Duodenal mucosa (tissue), 2 donors: ENCODE data around the gene RIMBP3C.
"Not testable (repeated sequence)": the region's sequence is repeated elsewhere in the genome, so short reads cannot be mapped to it uniquely, and the experiment has no call there.

ENCODE experiments used
- H3K27ac ChIP-seq: one replicate; pipeline ENCODE4 v1.7.0; 2013; ENCODE audit warnings: low read depth, low read length
- H3K27me3 ChIP-seq, 2 donors: one replicate each; pipeline ENCODE4 v1.7.0; 2013; ENCODE audit warnings: low read length in 2 of 2, control low read depth in 1 of 2; ENCODE audit not compliant: insufficient read depth in 2 of 2, control insufficient read depth in 1 of 2
- H3K36me3 ChIP-seq, 2 donors: one replicate each; pipeline ENCODE4 v1.7.0; 2013; ENCODE audit warnings: low read length in 2 of 2, control low read depth in 1 of 2; ENCODE audit not compliant: insufficient read depth in 2 of 2, control insufficient read depth in 1 of 2
- H3K4me1 ChIP-seq, 2 donors: one replicate each; pipeline ENCODE4 v1.7.0; 2013; ENCODE audit warnings: low read length in 2 of 2, control low read depth in 1 of 2; ENCODE audit not compliant: insufficient read depth in 2 of 2, control insufficient read depth in 1 of 2
- H3K4me3 ChIP-seq, 2 donors: one replicate each; pipeline ENCODE4 v1.7.0; 2013; ENCODE audit warnings: low read length in 2 of 2, low read depth in 1 of 2
- H3K9ac ChIP-seq, 2 donors: one replicate each; pipeline ENCODE4 v1.7.0; 2013; ENCODE audit warnings: low read length in 2 of 2, low read depth in 1 of 2
- H3K9me3 ChIP-seq, 2 donors: one replicate each; pipeline ENCODE4 v1.7.0; 2013; ENCODE audit warnings: low read length in 2 of 2, control low read depth in 1 of 2; ENCODE audit not compliant: control insufficient read depth in 1 of 2

Gene RIMBP3C

DNA sequence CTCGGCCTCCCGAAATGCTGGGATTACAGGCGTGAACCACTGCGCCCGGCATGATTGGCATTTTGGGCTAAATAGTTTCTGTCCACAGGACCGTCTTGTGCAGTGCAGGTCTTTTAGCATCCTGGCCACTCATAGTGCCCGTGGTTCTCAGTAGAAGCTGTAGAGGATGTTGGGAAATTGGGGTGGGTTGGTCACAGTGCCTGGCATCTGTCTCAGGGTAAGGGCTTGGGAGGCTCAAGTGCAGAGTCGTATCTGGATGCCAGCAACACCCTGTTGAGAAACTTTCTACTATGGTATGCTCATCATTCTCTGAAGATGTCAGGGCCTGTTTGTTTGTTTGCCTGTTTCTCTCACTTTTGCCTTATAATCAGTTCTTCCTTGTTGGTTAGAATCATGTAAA lies 38.1 kb upstream of the RIMBP3C start:
- peaks cover 17 to 33% of the 10 kb centered on the region in 2 donors for H3K36me3 ChIP-seq
- H3K9ac ChIP-seq, result no peak overlapping the region
- no peak overlapping the region for H3K27ac ChIP-seq
- no peaks in the 10 kb centered on the region for H3K9me3 ChIP-seq
- peaks cover 9% of the 10 kb centered on the region in 2 donors for H3K4me1 ChIP-seq
- no peak overlapping the region for H3K4me3 ChIP-seq
- H3K27me3 ChIP-seq, result no peaks in the 10 kb centered on the region

DNA sequence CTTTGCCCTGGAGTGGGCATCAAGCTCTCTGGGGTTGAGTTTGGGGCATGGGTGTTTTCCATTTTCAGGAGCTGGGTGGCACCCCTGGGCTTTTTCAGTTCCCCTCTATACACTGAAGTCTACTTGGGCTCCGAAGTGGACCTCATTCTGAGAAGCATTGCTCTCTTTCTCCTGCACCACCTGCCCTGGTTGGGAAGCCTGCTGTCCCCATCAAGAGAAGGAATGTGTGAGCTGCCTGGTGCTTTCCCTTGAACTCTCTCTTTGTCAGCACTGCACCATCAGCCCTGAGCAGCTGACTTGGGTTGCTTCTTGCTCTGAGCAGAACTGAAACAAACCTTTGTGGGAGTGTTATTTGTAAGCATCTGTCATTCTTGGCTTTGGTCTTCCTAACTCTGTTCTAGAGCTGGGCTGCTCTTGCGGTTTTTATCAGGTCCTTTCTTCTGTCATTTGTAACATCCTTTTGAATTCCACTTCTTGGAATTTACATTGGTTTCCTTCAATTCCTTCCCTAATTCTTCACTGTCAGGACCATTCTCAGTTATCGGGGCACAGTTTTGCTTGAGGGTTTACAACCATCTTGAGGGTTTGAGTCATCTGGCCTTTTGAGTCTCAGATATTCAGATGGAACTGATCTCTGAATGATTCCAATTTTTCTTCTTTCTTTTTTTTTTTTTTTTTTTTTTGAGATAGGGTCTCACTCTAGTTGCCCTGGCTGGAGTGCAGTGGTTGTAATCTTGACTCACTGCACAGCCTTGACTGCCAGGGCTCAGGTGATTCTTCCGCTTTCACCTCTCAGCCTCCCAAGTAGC lies 36.7 kb upstream of the RIMBP3C start:
- Histone ChIP-seq H3K27me3 (no peaks in the 10 kb centered on the region), H3K4me1 (peaks cover 9% of the 10 kb centered on the region in 2 donors), H3K9me3 (no peaks in the 10 kb centered on the region), H3K36me3 (peaks cover 7 to 25% of the 10 kb centered on the region in 2 donors), H3K4me3 (no peak overlapping the region), H3K27ac (no peak overlapping the region), H3K9ac (no peak overlapping the region)

GRCh38 chr22:21585389-21585788 lies 34.1 kb upstream of the RIMBP3C start:
- no peak overlapping the region for H3K27ac ChIP-seq
- H3K27me3 ChIP-seq, result no peaks in the 10 kb centered on the region
- peaks cover 3 to 9% of the 10 kb centered on the region in 2 donors for H3K4me1 ChIP-seq
- H3K4me3 ChIP-seq, result no peak overlapping the region
- peaks cover 0 to 13% of the 10 kb centered on the region in 2 donors for H3K36me3 ChIP-seq
- H3K9me3 ChIP-seq, result no peaks in the 10 kb centered on the region
- H3K9ac ChIP-seq, result no peak overlapping the region

- Histone ChIP-seq H3K36me3 (peaks cover 0 to 8% of the 10 kb centered on the region in 2 donors), H3K9ac (no peak overlapping the region), H3K27me3 (no peaks in the 10 kb centered on the region), H3K4me1 (peaks cover 9 to 21% of the 10 kb centered on the region in 2 donors), H3K4me3 (no peak overlapping the region), H3K27ac (no peak overlapping the region), H3K9me3 (no peaks in the 10 kb centered on the region)
Measured at GRCh38 chr22:21582801-21583740, 31.8 kb upstream of the RIMBP3C start.

DNA sequence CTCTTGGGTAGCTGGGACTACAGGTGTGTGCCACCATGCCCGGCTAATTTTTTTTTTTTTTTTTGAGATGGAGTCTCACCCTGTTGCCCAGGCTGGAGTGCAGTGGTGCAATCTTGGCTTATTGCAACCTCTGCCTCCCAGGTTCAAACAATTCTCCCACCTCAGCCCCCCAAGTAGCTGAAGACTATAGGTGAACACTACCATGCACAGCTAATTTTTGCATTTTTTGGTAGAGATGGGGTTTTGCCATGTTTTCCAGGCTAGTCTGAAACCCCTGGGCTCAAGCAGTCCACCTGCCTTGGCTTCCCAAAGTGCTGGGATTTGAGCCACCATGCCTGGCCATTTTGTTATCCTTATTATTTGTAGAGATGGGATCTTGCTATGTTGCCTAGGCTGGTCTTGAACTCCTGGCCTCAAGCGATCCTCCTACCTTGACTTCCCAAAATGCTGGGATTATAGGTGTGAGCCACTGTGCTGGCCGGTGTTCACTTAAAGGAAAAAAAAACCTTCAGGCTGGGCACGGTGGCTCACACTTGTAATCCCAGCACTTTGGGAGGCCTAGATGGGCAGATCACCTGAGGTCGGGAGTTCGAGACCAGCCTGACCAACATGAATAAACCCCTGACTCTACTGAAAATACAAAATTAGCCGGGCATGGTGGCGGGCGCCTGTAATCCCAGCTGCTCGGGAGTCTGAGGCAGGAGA lies 29.9 kb upstream of the RIMBP3C start:
- H3K27me3 ChIP-seq, H3K9me3 ChIP-seq, H3K36me3 ChIP-seq, H3K4me3 ChIP-seq, H3K27ac ChIP-seq, H3K9ac ChIP-seq: not testable (repeated sequence)
- H3K4me1 ChIP-seq, result peaks cover 14 to 19% of the 10 kb centered on the region in 2 donors

GRCh38 chr22:21580623-21581007 lies 29.4 kb upstream of the RIMBP3C start:
- H3K4me1 ChIP-seq, result peaks cover 14 to 19% of the 10 kb centered on the region in 2 donors
- H3K4me3 ChIP-seq, H3K36me3 ChIP-seq, H3K9me3 ChIP-seq, H3K27ac ChIP-seq, H3K27me3 ChIP-seq, H3K9ac ChIP-seq: not testable (repeated sequence)

DNA sequence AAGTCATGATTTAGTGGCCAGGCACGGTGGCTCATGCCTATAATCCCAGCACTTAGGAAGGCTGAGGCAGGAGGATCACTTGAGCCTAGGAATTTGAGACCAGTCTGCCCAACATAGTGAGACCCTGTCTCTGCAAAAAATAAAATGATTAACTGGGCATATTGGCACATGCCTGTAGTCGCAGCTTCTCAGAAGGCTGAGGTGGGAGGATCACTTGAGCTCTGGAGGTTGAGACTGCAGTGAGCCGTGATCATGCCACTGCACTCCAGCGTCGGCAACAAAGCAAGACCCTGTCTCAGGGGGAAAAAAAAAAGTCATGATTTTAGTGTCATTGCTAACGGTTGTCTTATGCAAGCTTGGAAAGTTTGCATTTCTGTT lies 28.2 kb upstream of the RIMBP3C start:
- Histone ChIP-seq H3K36me3 (peaks cover 0 to 6% of the 10 kb centered on the region in 2 donors), H3K9ac (no peak overlapping the region), H3K4me1 (peaks cover 15 to 22% of the 10 kb centered on the region in 2 donors), H3K27me3 (no peaks in the 10 kb centered on the region), H3K4me3 (no peak overlapping the region), H3K9me3 (no peaks in the 10 kb centered on the region), H3K27ac (no peak overlapping the region)

DNA sequence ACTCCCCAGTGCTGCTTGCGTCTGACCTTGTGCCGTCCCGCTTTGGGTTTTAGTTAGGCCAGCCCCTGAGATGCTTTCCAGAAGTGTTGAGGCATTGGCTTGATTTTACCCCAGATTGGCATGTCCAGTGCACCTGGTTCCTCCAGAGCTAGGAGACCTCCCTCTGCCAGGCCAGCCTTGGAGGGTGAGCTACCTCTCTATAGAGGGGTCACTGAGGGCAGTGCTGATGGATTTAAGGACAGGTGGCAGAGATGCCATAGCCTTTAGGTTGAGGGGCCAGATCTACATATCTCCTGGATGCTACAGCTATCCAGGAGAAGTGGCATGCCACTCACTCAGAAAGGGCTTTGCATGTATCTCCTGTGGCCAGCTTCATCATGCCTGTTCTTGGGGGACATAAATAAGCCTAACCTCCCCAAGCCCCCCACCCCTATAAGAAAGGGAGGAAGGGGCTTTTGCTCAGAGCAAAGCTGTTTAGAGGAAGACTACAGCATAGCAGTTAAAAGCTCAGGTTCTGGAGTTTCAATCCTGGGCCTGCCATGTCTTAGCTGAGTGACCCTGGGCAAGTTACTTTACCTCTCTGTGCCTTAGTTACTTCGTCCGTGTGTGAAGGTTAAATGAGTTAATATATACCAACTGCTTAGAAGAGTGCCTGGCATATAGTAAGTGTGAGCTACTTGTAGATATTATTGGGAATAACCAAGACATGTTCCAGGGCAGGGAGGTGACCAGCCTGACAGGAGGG lies 22.7 kb upstream of the RIMBP3C start:
- Histone ChIP-seq H3K36me3 (peaks cover 0 to 3% of the 10 kb centered on the region in 2 donors), H3K9ac (no peak overlapping the region)

GRCh38 chr22:21573293-21573734 lies 22.1 kb upstream of the RIMBP3C start:
- Histone ChIP-seq H3K36me3 (peaks cover 0 to 3% of the 10 kb centered on the region in 2 donors), H3K9me3 (no peaks in the 10 kb centered on the region), H3K9ac (no peak overlapping the region), H3K27me3 (no peaks in the 10 kb centered on the region), H3K27ac (no peak overlapping the region), H3K4me1 (peaks cover 66 to 67% of the 10 kb centered on the region in 2 donors), H3K4me3 (no peak overlapping the region)

More for the DNA sequence above, 22.7 kb upstream of the RIMBP3C start:
- H3K4me1 ChIP-seq, result peaks cover 66 to 68% of the 10 kb centered on the region in 2 donors
- no peaks in the 10 kb centered on the region for H3K27me3 ChIP-seq
- no peaks in the 10 kb centered on the region for H3K9me3 ChIP-seq
- no peak overlapping the region for H3K27ac ChIP-seq
- H3K4me3 ChIP-seq, result no peak overlapping the region
